T1000 (cell line): ENCODE results near the gene MED7.

Experiments
- DNase-seq: peaks from one replicate; lab custom pipeline; 2025; ENCODE audit warnings: mixed read lengths; lab: John Stamatoyannopoulos, UW

MED7 gene

DNA sequence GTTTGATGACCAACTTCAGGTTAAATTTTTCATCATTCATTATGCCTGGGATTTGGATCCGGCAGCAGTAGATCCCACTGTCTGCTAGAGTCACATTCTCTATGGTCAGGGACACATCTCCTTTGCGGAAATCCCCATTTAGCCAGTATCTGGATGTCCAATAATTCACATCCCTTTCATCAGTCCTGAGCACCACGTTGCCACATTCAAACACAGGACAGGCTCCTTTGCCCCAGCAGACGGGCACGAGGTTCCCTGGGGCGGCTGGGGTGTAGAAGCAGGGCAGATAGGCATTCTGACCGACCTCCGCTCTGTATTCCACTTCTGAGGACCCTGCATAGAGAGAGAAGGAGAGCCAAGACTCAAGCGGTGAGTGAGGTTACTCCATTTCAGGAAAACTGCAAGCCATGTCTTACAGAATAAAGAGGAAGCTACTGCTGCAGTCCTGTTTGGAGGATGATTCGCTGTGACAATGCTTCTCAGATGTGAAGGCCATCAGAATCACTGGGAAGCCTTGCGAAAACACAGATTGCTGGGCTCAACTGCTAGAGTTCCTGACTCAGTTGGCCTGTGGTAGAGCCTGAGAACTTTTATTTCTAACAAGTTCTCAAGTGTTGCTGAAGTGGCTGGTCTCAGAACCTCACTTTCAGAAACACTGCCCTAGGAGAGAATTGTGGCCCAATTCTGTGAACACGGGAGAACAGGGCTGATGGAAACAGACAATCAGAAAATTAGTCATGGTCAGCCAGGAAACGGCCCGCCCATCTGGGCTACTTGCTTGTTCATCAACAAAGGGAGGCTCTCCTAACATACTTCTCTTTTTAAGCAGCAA is 35.8 kb downstream of the MED7 start:
- DNase-seq = no peak

DNA sequence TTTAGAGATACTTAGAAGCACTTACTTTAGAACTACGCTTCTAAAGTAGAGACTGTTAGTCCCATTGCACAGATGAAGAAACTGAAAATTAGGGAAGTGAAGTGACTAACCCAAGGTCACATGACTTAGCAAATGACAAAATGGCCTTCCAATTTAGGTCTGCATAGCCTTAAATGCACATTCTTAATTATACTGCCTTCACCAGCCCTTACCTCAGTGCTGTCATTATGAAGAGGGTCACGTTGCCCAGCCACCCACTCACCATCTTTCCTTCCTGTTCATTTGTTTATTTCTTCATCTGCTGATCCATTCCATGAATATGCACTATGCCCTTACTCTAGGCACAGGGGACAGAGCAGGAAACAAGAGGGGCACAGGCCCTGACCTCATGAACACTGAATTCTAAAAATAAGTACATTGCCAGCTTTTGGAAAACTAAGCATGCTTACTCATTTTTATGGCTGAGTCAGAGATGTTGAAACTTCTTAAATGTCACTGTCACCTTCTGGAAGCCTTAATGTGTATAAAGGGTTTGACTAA is 42.5 kb downstream of the MED7 start:
- DNase-seq = no peak

DNA sequence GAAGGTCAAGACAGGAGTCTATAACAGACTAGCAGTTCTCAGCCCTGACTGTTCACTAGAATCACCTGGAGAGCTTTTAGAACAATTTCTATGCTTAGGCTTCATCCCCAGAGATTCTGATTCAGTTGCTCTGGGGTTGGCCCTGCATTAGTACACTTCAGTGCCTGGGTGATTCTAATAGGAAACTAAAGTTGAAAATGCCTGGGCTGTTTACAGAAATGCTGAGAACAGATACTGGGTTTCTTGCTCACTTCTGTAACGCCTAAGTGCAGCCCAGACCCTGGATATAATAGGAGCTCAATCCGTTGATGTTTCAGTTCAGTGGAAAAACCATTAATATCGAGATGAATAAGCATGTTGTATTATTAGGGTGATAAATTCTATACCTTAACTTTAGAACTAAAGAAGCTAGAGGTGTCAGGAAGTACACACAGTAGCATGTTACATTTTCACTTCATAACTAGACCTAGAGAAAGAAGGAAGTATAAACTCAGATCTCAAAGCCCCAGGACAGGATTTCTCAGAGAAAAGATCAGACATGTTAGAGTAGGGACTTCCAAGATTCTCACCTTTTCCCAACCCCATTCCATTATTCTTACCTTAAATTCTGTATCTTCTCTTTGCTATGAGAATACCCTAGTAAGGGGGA is 54.2 kb downstream of the MED7 start:
- DNase-seq = no peak
